ENCODE results near the gene MAP6.
A peak's percentile ranks its signal among the peaks of the same experiment; 100 is the strongest.

Gene MAP6

GRCh38 chr11:75652936-75653335 lies 15.9 kb downstream of the MAP6 start:
- H3K4me1 ChIP-seq (ENCODE audit: control insufficient read depth, insufficient read depth, low read length): peaks cover 16% of the 10 kb centered on the region
- H3K9me3 ChIP-seq (ENCODE audit: control insufficient read depth, low read length): no peaks in the 10 kb centered on the region
- no peaks in the 10 kb centered on the region for H3K36me3 ChIP-seq (ENCODE audit: control insufficient read depth, insufficient read depth, low read length)
- WGBS, 2 experiments: 95% methylated on average over 6 of the region's 6 CpGs
- H3K27me3 ChIP-seq (ENCODE audit: control insufficient read depth, insufficient read depth, low read length, poor library complexity, severe bottlenecking): no peaks in the 10 kb centered on the region
- no peak overlapping the region for H3K27ac ChIP-seq (ENCODE audit: insufficient read depth, low read depth, low read length, poor library complexity, severe bottlenecking)
- no peak overlapping the region for H3K4me3 ChIP-seq (ENCODE audit: insufficient read depth, low read depth, low read length)

GRCh38 chr11:75651218-75651617 lies 17.6 kb downstream of the MAP6 start:
- no peaks in the 10 kb centered on the region for H3K36me3 ChIP-seq (ENCODE audit: control insufficient read depth, insufficient read depth, low read length)
- H3K27me3 ChIP-seq (ENCODE audit: control insufficient read depth, insufficient read depth, low read length, poor library complexity, severe bottlenecking): no peaks in the 10 kb centered on the region
- WGBS, 2 experiments: 89 to 96% methylated on average over 4 of the region's 4 CpGs
- H3K4me1 ChIP-seq (ENCODE audit: control insufficient read depth, insufficient read depth, low read length): peaks cover 12% of the 10 kb centered on the region
- no peak overlapping the region for H3K4me3 ChIP-seq (ENCODE audit: insufficient read depth, low read depth, low read length)
- H3K9me3 ChIP-seq (ENCODE audit: control insufficient read depth, low read length): no peaks in the 10 kb centered on the region
- no peak overlapping the region for H3K27ac ChIP-seq (ENCODE audit: insufficient read depth, low read depth, low read length, poor library complexity, severe bottlenecking)

- 88 to 93% methylated on average over 3 of the region's 3 CpGs for WGBS, 2 experiments
- H3K27me3 ChIP-seq (ENCODE audit: control insufficient read depth, insufficient read depth, low read length, poor library complexity, severe bottlenecking): no peaks in the 10 kb centered on the region
- no peak overlapping the region for H3K27ac ChIP-seq (ENCODE audit: insufficient read depth, low read depth, low read length, poor library complexity, severe bottlenecking)
- H3K9me3 ChIP-seq (ENCODE audit: control insufficient read depth, low read length): no peaks in the 10 kb centered on the region
- H3K4me1 ChIP-seq (ENCODE audit: control insufficient read depth, insufficient read depth, low read length): peaks cover 2% of the 10 kb centered on the region
- H3K36me3 ChIP-seq (ENCODE audit: control insufficient read depth, insufficient read depth, low read length): no peaks in the 10 kb centered on the region
- no peak overlapping the region for H3K4me3 ChIP-seq (ENCODE audit: insufficient read depth, low read depth, low read length)
These were observed 18.6 kb downstream of the MAP6 start for GRCh38 chr11:75650167-75650723.

- Histone ChIP-seq H3K36me3 (ENCODE audit: control insufficient read depth, insufficient read depth, low read length) (no peaks in the 10 kb centered on the region), H3K9me3 (ENCODE audit: control insufficient read depth, low read length) (no peaks in the 10 kb centered on the region), H3K4me3 (ENCODE audit: insufficient read depth, low read depth, low read length) (no peak overlapping the region), H3K27me3 (ENCODE audit: control insufficient read depth, insufficient read depth, low read length, poor library complexity, severe bottlenecking) (no peaks in the 10 kb centered on the region), H3K27ac (ENCODE audit: insufficient read depth, low read depth, low read length, poor library complexity, severe bottlenecking) (no peak overlapping the region), H3K4me1 (ENCODE audit: control insufficient read depth, insufficient read depth, low read length) (peaks cover 4% of the 10 kb centered on the region)
- 88 to 89% methylated on average over 6 of the region's 6 CpGs for WGBS, 2 experiments
These were observed 23.9 kb downstream of the MAP6 start for GRCh38 chr11:75644946-75645345.

GRCh38 chr11:75644370-75644769 lies 24.5 kb downstream of the MAP6 start:
- Histone ChIP-seq H3K4me3 (ENCODE audit: insufficient read depth, low read depth, low read length) (no peak overlapping the region), H3K36me3 (ENCODE audit: control insufficient read depth, insufficient read depth, low read length) (no peaks in the 10 kb centered on the region), H3K9me3 (ENCODE audit: control insufficient read depth, low read length) (no peaks in the 10 kb centered on the region), H3K4me1 (ENCODE audit: control insufficient read depth, insufficient read depth, low read length) (peaks cover 10% of the 10 kb centered on the region), H3K27me3 (ENCODE audit: control insufficient read depth, insufficient read depth, low read length, poor library complexity, severe bottlenecking) (no peaks in the 10 kb centered on the region), H3K27ac (ENCODE audit: insufficient read depth, low read depth, low read length, poor library complexity, severe bottlenecking) (no peak overlapping the region)

- 93 to 97% methylated on average over 2 of the region's 2 CpGs for WGBS, 2 experiments
- Histone ChIP-seq H3K4me3 (ENCODE audit: insufficient read depth, low read depth, low read length) (no peak overlapping the region), H3K9me3 (ENCODE audit: control insufficient read depth, low read length) (no peaks in the 10 kb centered on the region), H3K27ac (ENCODE audit: insufficient read depth, low read depth, low read length, poor library complexity, severe bottlenecking) (no peak overlapping the region), H3K27me3 (ENCODE audit: control insufficient read depth, insufficient read depth, low read length, poor library complexity, severe bottlenecking) (no peaks in the 10 kb centered on the region), H3K36me3 (ENCODE audit: control insufficient read depth, insufficient read depth, low read length) (no peaks in the 10 kb centered on the region), H3K4me1 (ENCODE audit: control insufficient read depth, insufficient read depth, low read length) (peaks cover 12% of the 10 kb centered on the region)
These were observed 26.3 kb downstream of the MAP6 start for GRCh38 chr11:75642402-75643113.

- 45 to 50% methylated on average over 4 of the region's 4 CpGs for WGBS, 2 experiments
These were observed 29.1 kb downstream of the MAP6 start for GRCh38 chr11:75639762-75640181.

GRCh38 chr11:75637998-75638397 lies 30.8 kb downstream of the MAP6 start:
- H3K4me1 ChIP-seq (ENCODE audit: control insufficient read depth, insufficient read depth, low read length): peaks cover 20% of the 10 kb centered on the region
- no peaks in the 10 kb centered on the region for H3K36me3 ChIP-seq (ENCODE audit: control insufficient read depth, insufficient read depth, low read length)
- no peaks in the 10 kb centered on the region for H3K27me3 ChIP-seq (ENCODE audit: control insufficient read depth, insufficient read depth, low read length, poor library complexity, severe bottlenecking)
- no peak overlapping the region for H3K27ac ChIP-seq (ENCODE audit: insufficient read depth, low read depth, low read length, poor library complexity, severe bottlenecking)
- 95 to 96% methylated on average over 1 of the region's 1 CpG for WGBS, 2 experiments
- no peaks in the 10 kb centered on the region for H3K9me3 ChIP-seq (ENCODE audit: control insufficient read depth, low read length)
- H3K4me3 ChIP-seq (ENCODE audit: insufficient read depth, low read depth, low read length): no peak overlapping the region

More at GRCh38 chr11:75639762-75640181, 29.1 kb downstream of the MAP6 start:
- peak overlapping the region; percentile 41 for H3K27ac ChIP-seq (ENCODE audit: insufficient read depth, low read depth, low read length, poor library complexity, severe bottlenecking)
- no peaks in the 10 kb centered on the region for H3K36me3 ChIP-seq (ENCODE audit: control insufficient read depth, insufficient read depth, low read length)
- H3K4me3 ChIP-seq (ENCODE audit: insufficient read depth, low read depth, low read length): no peak overlapping the region
- no peaks in the 10 kb centered on the region for H3K27me3 ChIP-seq (ENCODE audit: control insufficient read depth, insufficient read depth, low read length, poor library complexity, severe bottlenecking)
- peaks cover 18% of the 10 kb centered on the region for H3K4me1 ChIP-seq (ENCODE audit: control insufficient read depth, insufficient read depth, low read length)
- H3K9me3 ChIP-seq (ENCODE audit: control insufficient read depth, low read length): no peaks in the 10 kb centered on the region

- Histone ChIP-seq H3K36me3 (ENCODE audit: control insufficient read depth, insufficient read depth, low read length) (no peaks in the 10 kb centered on the region), H3K9me3 (ENCODE audit: control insufficient read depth, low read length) (no peaks in the 10 kb centered on the region), H3K4me1 (ENCODE audit: control insufficient read depth, insufficient read depth, low read length) (peaks cover 24% of the 10 kb centered on the region), H3K27me3 (ENCODE audit: control insufficient read depth, insufficient read depth, low read length, poor library complexity, severe bottlenecking) (no peaks in the 10 kb centered on the region), H3K4me3 (ENCODE audit: insufficient read depth, low read depth, low read length) (no peak overlapping the region), H3K27ac (ENCODE audit: insufficient read depth, low read depth, low read length, poor library complexity, severe bottlenecking) (no peak overlapping the region)
- WGBS, 2 experiments: 67% methylated on average over 16 of the region's 16 CpGs
These were observed 33.6 kb downstream of the MAP6 start for GRCh38 chr11:75635066-75635862.

GRCh38 chr11:75633409-75634066 lies 35.3 kb downstream of the MAP6 start:
- Histone ChIP-seq H3K36me3 (ENCODE audit: control insufficient read depth, insufficient read depth, low read length) (no peaks in the 10 kb centered on the region), H3K27ac (ENCODE audit: insufficient read depth, low read depth, low read length, poor library complexity, severe bottlenecking) (no peak overlapping the region), H3K4me3 (ENCODE audit: insufficient read depth, low read depth, low read length) (no peak overlapping the region), H3K4me1 (ENCODE audit: control insufficient read depth, insufficient read depth, low read length) (peaks cover 13% of the 10 kb centered on the region), H3K9me3 (ENCODE audit: control insufficient read depth, low read length) (no peaks in the 10 kb centered on the region), H3K27me3 (ENCODE audit: control insufficient read depth, insufficient read depth, low read length, poor library complexity, severe bottlenecking) (no peaks in the 10 kb centered on the region)
- WGBS, 2 experiments: 69 to 78% methylated on average over 8 of the region's 8 CpGs
